Measurements from ENCODE around the gene NUFIP2. TPM values are rescaled to one million over a fixed set of nuclear protein-coding genes. Genes with fewer than 3 reads are reported as not detected.

Gene NUFIP2
- total and polyA plus RNA-seq, 2 donors (not counting 3 experiments of a cell fraction or from before 2014, with no cell fraction given), result 27.2 to 51.1 TPM

GRCh38 chr17:29243792-29244191, 50.2 kb downstream of the NUFIP2 start:
- CTCF ChIA-PET, result interaction anchor here (1.2 to 5.0 kb wide), 7 partner anchors 7 to 98 kb away, joined by 3 to 42 read pairs (median 7); partner anchors contain the start of gene MYO18A
- Histone ChIP-seq H4K20me1 (replicated peaks; ENCODE audit: control insufficient read depth, extremely low read depth, insufficient read depth, low read length) (no peaks in the 10 kb centered on the region), H3K36me3 (ENCODE audit: control insufficient read depth in 2 of 2, extremely low read depth in 1 of 2, insufficient read depth in 2 of 2, low read length in 2 of 2) (no peaks in the 10 kb centered on the region), H3K27me3 (ENCODE audit: control insufficient read depth in 2 of 2, insufficient read depth in 2 of 2, low read length in 2 of 2) (no peaks in the 10 kb centered on the region), H3K4me3 (replicated peaks in 1 of 3; ENCODE audit: insufficient read depth in 1 of 3, low read depth in 1 of 3, low read length in 3 of 3) (no peak overlapping the region), H3K9me3 (replicated peaks; ENCODE audit: control insufficient read depth, insufficient read depth, low read length) (no peaks in the 10 kb centered on the region), H3K27ac (ENCODE audit: insufficient read depth, low read depth, low read length) (no peak overlapping the region), H3K79me2 (ENCODE audit: control insufficient read depth, insufficient read depth, low read length) (no peaks in the 10 kb centered on the region), H2AFZ (ENCODE audit: low read depth, low read length) (no peak overlapping the region), H3K4me2 (ENCODE audit: insufficient read depth, low read length) (no peak overlapping the region), H3K9ac (replicated peaks; ENCODE audit: extremely low read depth, insufficient read depth, low read length) (no peak overlapping the region), H3K4me1 (ENCODE audit: control insufficient read depth, extremely low read depth, insufficient read depth, low read length) (peaks cover 12% of the 10 kb centered on the region), H3K9me1 (replicated peaks; ENCODE audit: control insufficient read depth, extremely low read depth, insufficient read depth, low read length) (no peaks in the 10 kb centered on the region)
- BruUV-seq (replicated peaks), result no TSS peak
- intact Hi-C loops (cut with micrococcal nuclease), result no loop called here
- FAIRE-seq (no peak), DNase-seq (ENCODE audit: low read depth, low spot score) (no peak)
- POLR2A ChIA-PET, result no interaction called here
- TF ChIP-seq MAX (IDR thresholded peaks at IDR 0.05; ENCODE audit: insufficient read depth, insufficient read length), result no peak
- peak; percentile 14 to 37 for TF ChIP-seq CTCF (IDR thresholded peaks at IDR 0.05; ENCODE audit: extremely low read depth in 1 of 2, insufficient read depth in 1 of 2, low read depth in 1 of 2, low read length in 2 of 2)
- dilution Hi-C loops (cut with MboI; ENCODE audit: extremely low pct_ligation_motif_present, low sequenced_read_pairs), result no loop called here

- Histone ChIP-seq H3K9me1 (replicated peaks; ENCODE audit: control insufficient read depth, extremely low read depth, insufficient read depth, low read length) (no peaks in the 10 kb centered on the region), H3K27ac (ENCODE audit: insufficient read depth, low read depth, low read length) (no peak overlapping the region), H3K9ac (replicated peaks; ENCODE audit: extremely low read depth, insufficient read depth, low read length) (no peak overlapping the region), H3K79me2 (ENCODE audit: control insufficient read depth, insufficient read depth, low read length) (no peaks in the 10 kb centered on the region), H4K20me1 (replicated peaks; ENCODE audit: control insufficient read depth, extremely low read depth, insufficient read depth, low read length) (no peaks in the 10 kb centered on the region), H3K9me3 (replicated peaks; ENCODE audit: control insufficient read depth, insufficient read depth, low read length) (no peaks in the 10 kb centered on the region), H3K27me3 (ENCODE audit: control insufficient read depth in 2 of 2, insufficient read depth in 2 of 2, low read length in 2 of 2) (no peaks in the 10 kb centered on the region), H3K4me1 (ENCODE audit: control insufficient read depth, extremely low read depth, insufficient read depth, low read length) (peaks cover 12% of the 10 kb centered on the region), H3K36me3 (ENCODE audit: control insufficient read depth in 2 of 2, extremely low read depth in 1 of 2, insufficient read depth in 2 of 2, low read length in 2 of 2) (no peaks in the 10 kb centered on the region), H3K4me3 (replicated peaks in 1 of 3; ENCODE audit: insufficient read depth in 1 of 3, low read depth in 1 of 3, low read length in 3 of 3) (no peak overlapping the region), H3K4me2 (ENCODE audit: insufficient read depth, low read length) (no peak overlapping the region), H2AFZ (ENCODE audit: low read depth, low read length) (no peak overlapping the region)
- dilution Hi-C loops (cut with MboI; ENCODE audit: extremely low pct_ligation_motif_present, low sequenced_read_pairs), result no loop called here
- BruUV-seq (replicated peaks), result no TSS peak
- FAIRE-seq (no peak), DNase-seq (ENCODE audit: low read depth, low spot score) (no peak)
- CTCF ChIA-PET, result interaction anchor here (1.3 to 5.0 kb wide), 5 partner anchors 8 to 63 kb away, joined by 4 to 42 read pairs (median 10); partner anchors contain the start of gene MYO18A
- no peak for TF ChIP-seq POLR2AphosphoS5 (IDR thresholded peaks at IDR 0.05; ENCODE audit: insufficient read depth, low read depth, low read length)
- no peak for TF ChIP-seq JUN (IDR thresholded peaks at IDR 0.05; ENCODE audit: borderline replicate concordance, insufficient read depth, insufficient read length, low read depth)
- no peak for TF ChIP-seq GATA2 (IDR thresholded peaks at IDR 0.05; ENCODE audit: insufficient read depth, insufficient read length, low read depth, low read length)
- no peak for TF ChIP-seq MAX (IDR thresholded peaks at IDR 0.05; ENCODE audit: insufficient read depth, insufficient read length)
- no peak for TF ChIP-seq MYC (IDR thresholded peaks at IDR 0.05; ENCODE audit: low read depth, low read length)
- no peak for TF ChIP-seq FOS (IDR thresholded peaks at IDR 0.05; ENCODE audit: borderline replicate concordance, insufficient read depth, low read length)
- TF ChIP-seq POLR2A (IDR thresholded peaks at IDR 0.05; ENCODE audit: low read depth, low read length), result no peak
- no peak for TF ChIP-seq EZH2 (IDR thresholded peaks at IDR 0.05; ENCODE audit: borderline replicate concordance, low read depth, low read length, severe bottlenecking)
- TF ChIP-seq CTCF (IDR thresholded peaks at IDR 0.05; ENCODE audit: extremely low read depth in 1 of 2, insufficient read depth in 1 of 2, low read depth in 1 of 2, low read length in 2 of 2), result no peak
- POLR2A ChIA-PET, result no interaction called here
- intact Hi-C loops (cut with micrococcal nuclease), result no loop called here
Measured at GRCh38 chr17:29242790-29243189, 51.2 kb downstream of the NUFIP2 start.
